NK-92 treated with Interleukin-12 subunit alpha and Interleukin-12 subunit beta, amount 100 ng/mL, for 24 hours (cell line): Measurements from ENCODE around the gene TNS1.

Experiments
- DNase-seq: peaks from one replicate; lab custom pipeline; 2025; lab: John Stamatoyannopoulos, UW

Gene TNS1

GRCh38 chr2:218015586-218016521 is 13.1 kb upstream of the TNS1 start:
- no peak for DNase-seq

- no peak for DNase-seq
These were observed 12.2 kb upstream of the TNS1 start for GRCh38 chr2:218014706-218015585.

GRCh38 chr2:218013289-218013688 is 10.5 kb upstream of the TNS1 start:
- no peak for DNase-seq

- DNase-seq: no peak
These were observed 9.5 kb upstream of the TNS1 start for GRCh38 chr2:218012284-218012683.

GRCh38 chr2:218011653-218012040 is 8.9 kb upstream of the TNS1 start:
- no peak for DNase-seq

- no peak for DNase-seq
These were observed 8.3 kb upstream of the TNS1 start for GRCh38 chr2:218010984-218011652.

- no peak for DNase-seq
These were observed 7.6 kb upstream of the TNS1 start for GRCh38 chr2:218010140-218010983.

GRCh38 chr2:218009765-218010139 is 7.0 kb upstream of the TNS1 start:
- no peak for DNase-seq

- no peak for DNase-seq
These were observed 6.4 kb upstream of the TNS1 start for GRCh38 chr2:218009231-218009630.

GRCh38 chr2:218008060-218009040 is 5.6 kb upstream of the TNS1 start:
- DNase-seq: no peak

- DNase-seq: no peak
These were observed 3.9 kb upstream of the TNS1 start for GRCh38 chr2:218006741-218007140.

- DNase-seq: no peak
These were observed 2.7 kb upstream of the TNS1 start for GRCh38 chr2:218005486-218005885.

GRCh38 chr2:218005028-218005427 is 2.2 kb upstream of the TNS1 start:
- no peak for DNase-seq

- no peak for DNase-seq
These were observed 1.2 kb upstream of the TNS1 start for GRCh38 chr2:218003981-218004419.

GRCh38 chr2:218003281-218003944 is 618 bp upstream of the TNS1 start:
- no peak for DNase-seq

GRCh38 chr2:218002143-218002844 is 501 bp downstream of the TNS1 start:
- no peak for DNase-seq

- DNase-seq: no peak
These were observed 1.2 kb downstream of the TNS1 start for GRCh38 chr2:218001629-218002028.

GRCh38 chr2:218000136-218000535 is 2.7 kb downstream of the TNS1 start:
- DNase-seq: no peak

- DNase-seq: no peak
These were observed 3.2 kb downstream of the TNS1 start for GRCh38 chr2:217999595-217999959.
